Esophagus muscularis mucosa (tissue), 4 donors: ENCODE measurements around the gene ZSWIM7. TPM values are rescaled to one million over a fixed set of nuclear protein-coding genes. Genes with fewer than 3 reads are reported as not detected.
"Not testable (repeated sequence)": the region's sequence is repeated elsewhere in the genome, so short reads cannot be mapped to it uniquely, and the experiment has no call there.

Experiments used
- DNase-seq: peaks from one replicate; pipeline ENCODE4 v3.0.0-alpha.2; 2017; ENCODE audit errors: extremely low spot score
- H3K27ac ChIP-seq, 4 donors: fragments of 200-600 bp; sonication (generic); replicated peaks in 1 of 4; 1 replicate in 3 of 4; 2 replicates in 1 of 4; pipeline ENCODE4 v1.5.1; 2016 to 2019; ENCODE audit warnings: mild to moderate bottlenecking in 1 of 4
- H3K27me3 ChIP-seq, 4 donors: fragments of 200-600 bp; sonication (generic); one replicate each; pipeline versions ENCODE4 v1.5.1 to v1.6.0; 2016 to 2019
- H3K36me3 ChIP-seq, 4 donors: fragments of 200-600 bp; sonication (generic); one replicate each; pipeline ENCODE4 v1.5.1; 2016 to 2019
- H3K4me1 ChIP-seq, 4 donors: fragments of 200-600 bp; sonication (generic); one replicate each; pipeline ENCODE4 v1.5.1; 2016 to 2019
- H3K4me3 ChIP-seq, 4 donors: fragments of 200-600 bp; sonication (generic); 1 replicate in 2 of 4; 2 replicates in 2 of 4; pipeline ENCODE4 v1.5.1; 2016 to 2019; ENCODE audit warnings: mild to moderate bottlenecking in 4 of 4, moderate library complexity in 1 of 4
- H3K9me3 ChIP-seq, 4 donors: fragments of 200-600 bp; sonication (generic); 1 replicate in 3 of 4; 2 replicates in 1 of 4; pipeline ENCODE4 v1.5.1; 2016 to 2019
- EP300 ChIP-seq: sonication (generic); formaldehyde crosslinking; IDR thresholded peaks from one replicate; pipeline ENCODE4 v1.6.1; 2017; ENCODE audit warnings: antibody characterized with exemption
- POLR2A ChIP-seq: fragments of 450-650 bp; IDR thresholded peaks from one replicate; pipeline ENCODE4 v1.6.1; 2017; ENCODE audit warnings: antibody characterized with exemption, moderate library complexity, mild to moderate bottlenecking, low read depth
- POLR2AphosphoS5 ChIP-seq, 2 donors: sonication (generic); formaldehyde crosslinking; IDR thresholded peaks; one replicate each; pipeline ENCODE4 v1.6.1; 2017; ENCODE audit warnings: antibody characterized with exemption in 2 of 2
- WGBS: methylation state at CpG from one replicate; pipeline ENCODE4 v1.1.5; 2018; 5-methylcytosine and 5-hydroxymethylcytosine counted together
- intact Hi-C: fragments of 100-400 bp; cut with DNase I; formaldehyde crosslinking; loops from one replicate; pipeline ENCODE4 v1.15.1; 2023
- total RNA-seq, 4 donors: library from RNA; depleted of rRNA; stranded (reverse); fragments of >200 nt; gene quantifications; one replicate each; pipeline versions ENCODE4 v1.1.0 to v1.2.1, GENCODE V29; 2016
- TF ChIP-seq, protein P1 (sequence below), 3 experiments: fragments of 200-600 bp in 2 of 3; fragments of 450-650 bp in 1 of 3; sonication (generic) in 2 of 3; IDR thresholded peaks; one replicate each; pipeline ENCODE4 v1.5.1; 2017 to 2019; ENCODE audit warnings: antibody characterized with exemption in 3 of 3, mild to moderate bottlenecking in 2 of 3, moderate library complexity in 1 of 3

The ZSWIM7 gene
- total RNA-seq, 4 donors from 2014 or later, result 16.2 to 22.7 (median 17.5) TPM

DNA sequence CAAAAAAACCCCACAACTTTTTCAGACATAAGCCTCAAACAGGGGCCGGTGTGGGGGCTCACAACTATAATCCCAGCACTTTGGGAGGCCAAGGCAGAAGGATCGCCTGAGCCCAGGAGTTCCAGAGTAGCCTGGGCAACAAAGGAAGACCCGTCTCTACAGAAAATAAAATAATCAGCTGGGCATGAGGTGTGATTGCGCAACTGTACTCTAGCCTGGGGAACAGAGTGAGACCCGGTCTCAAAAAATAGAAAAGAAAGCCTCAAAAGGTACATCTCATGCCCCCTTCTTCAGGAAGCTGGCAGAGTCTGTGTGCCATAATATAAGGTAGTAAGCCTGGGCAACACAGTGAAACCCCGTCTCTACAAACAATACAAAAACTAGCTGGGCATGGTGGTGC is 3.2 kb downstream of the ZSWIM7 start:
- intact Hi-C loops, result loop anchor here (10.0 kb wide), 1 partner anchor 52 kb away; the partner anchor contains the start of gene ADORA2B
- Histone ChIP-seq H3K4me1 (peaks cover 8 to 30% (median 26%) of the 10 kb centered on the region in 4 donors), H3K27ac (no peak overlapping the region), H3K9me3 (no peaks in the 10 kb centered on the region), H3K27me3 (no peaks in the 10 kb centered on the region), H3K36me3 (peaks cover 0 to 42% (median 17%) of the 10 kb centered on the region in 4 donors), H3K4me3 (no peak overlapping the region)
- no peak for DNase-seq
- TF ChIP-seq POLR2A, result no peak
- TF ChIP-seq POLR2AphosphoS5 (IDR thresholded peaks at IDR 0.05), result no peak
- no peak for TF ChIP-seq EP300
- TF ChIP-seq, protein P1, sequence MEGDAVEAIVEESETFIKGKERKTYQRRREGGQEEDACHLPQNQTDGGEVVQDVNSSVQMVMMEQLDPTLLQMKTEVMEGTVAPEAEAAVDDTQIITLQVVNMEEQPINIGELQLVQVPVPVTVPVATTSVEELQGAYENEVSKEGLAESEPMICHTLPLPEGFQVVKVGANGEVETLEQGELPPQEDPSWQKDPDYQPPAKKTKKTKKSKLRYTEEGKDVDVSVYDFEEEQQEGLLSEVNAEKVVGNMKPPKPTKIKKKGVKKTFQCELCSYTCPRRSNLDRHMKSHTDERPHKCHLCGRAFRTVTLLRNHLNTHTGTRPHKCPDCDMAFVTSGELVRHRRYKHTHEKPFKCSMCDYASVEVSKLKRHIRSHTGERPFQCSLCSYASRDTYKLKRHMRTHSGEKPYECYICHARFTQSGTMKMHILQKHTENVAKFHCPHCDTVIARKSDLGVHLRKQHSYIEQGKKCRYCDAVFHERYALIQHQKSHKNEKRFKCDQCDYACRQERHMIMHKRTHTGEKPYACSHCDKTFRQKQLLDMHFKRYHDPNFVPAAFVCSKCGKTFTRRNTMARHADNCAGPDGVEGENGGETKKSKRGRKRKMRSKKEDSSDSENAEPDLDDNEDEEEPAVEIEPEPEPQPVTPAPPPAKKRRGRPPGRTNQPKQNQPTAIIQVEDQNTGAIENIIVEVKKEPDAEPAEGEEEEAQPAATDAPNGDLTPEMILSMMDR (IDR thresholded peaks at IDR 0.05), result no peak
- WGBS, result 81% methylated on average over 6 of the region's 6 CpGs

DNA sequence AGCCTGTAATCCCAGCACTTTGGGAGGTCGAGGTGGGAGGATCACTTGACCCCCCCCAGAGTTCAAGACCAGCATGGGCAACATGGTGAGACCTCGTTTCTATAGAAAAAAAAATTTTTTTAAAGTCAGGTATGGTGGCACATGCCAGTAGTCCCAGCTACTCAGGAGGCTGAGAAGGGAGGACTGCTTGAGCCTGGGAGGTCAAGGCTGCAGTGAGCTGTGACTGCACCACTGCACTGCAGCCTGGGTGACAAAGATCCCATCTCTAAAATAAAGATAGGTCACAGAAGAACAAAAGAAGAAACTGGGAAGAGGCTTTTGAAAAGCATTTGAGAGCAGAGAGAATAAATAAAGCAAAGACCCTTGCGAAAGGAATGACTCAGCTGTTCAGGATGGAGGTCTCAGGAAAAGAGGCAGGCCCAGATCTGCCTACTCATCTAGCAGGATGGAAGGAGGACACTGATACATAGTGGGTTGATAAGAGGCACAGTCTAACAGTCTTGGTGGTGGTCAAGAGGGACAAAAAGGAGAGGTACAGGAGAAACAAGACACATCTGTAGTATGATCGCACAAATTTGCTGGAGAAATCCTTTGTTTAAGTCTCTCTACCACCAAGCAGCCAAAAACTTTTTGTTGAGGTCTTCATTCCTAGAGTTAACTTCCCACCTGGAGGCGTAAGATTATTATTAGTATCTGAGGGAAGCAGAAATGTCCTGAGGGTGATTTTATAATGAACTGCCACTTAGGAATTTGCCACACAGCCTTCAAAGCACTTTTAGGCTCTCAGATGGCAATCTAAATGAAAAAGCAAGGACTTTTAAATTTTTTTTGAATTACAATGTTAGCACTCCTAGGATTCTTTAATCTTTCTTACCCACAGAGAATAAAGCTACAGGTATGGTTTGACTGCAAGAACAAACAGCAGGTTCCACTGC is 17.6 kb downstream of the ZSWIM7 start:
- no peak for TF ChIP-seq POLR2AphosphoS5 (IDR thresholded peaks at IDR 0.05)
- no peak for TF ChIP-seq EP300
- TF ChIP-seq, protein P1 (IDR thresholded peaks at IDR 0.05), result no peak
- no peak for TF ChIP-seq POLR2A
- DNase-seq, result no peak
- H3K36me3 ChIP-seq, result peaks cover 34 to 90% (median 80%) of the 10 kb centered on the region in 4 donors
- no peaks in the 10 kb centered on the region for H3K9me3 ChIP-seq
- intact Hi-C loops, result no loop called here
- no peak overlapping the region for H3K4me3 ChIP-seq
- H3K27ac ChIP-seq, result no peak overlapping the region
- no peaks in the 10 kb centered on the region for H3K27me3 ChIP-seq
- 88% methylated on average over 5 of the region's 5 CpGs for WGBS
- H3K4me1 ChIP-seq, result no peaks in the 10 kb centered on the region

DNA sequence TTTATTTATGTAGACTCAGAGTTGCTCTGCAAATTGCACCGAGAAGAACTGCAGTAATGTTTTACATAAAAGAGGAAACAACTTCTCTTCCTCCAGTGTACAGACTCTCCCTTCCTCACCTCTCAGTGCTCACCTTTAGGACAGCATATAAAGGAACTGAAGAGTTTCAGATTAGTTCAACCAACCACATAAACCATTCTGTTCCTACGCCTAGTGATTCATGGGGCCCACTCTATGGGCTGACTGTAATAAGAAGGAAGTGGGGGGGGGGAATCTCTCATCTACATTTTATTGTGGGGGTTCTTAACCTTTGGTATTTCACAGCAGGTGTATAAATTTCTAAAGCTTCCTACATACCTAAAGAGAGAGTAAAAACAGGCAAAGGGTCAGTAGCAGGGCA is 18.3 kb downstream of the ZSWIM7 start:
- WGBS, result 44% methylated on average over 2 of the region's 2 CpGs
- H3K4me3 ChIP-seq, result no peak overlapping the region
- no peak for DNase-seq
- peaks cover 33 to 90% (median 81%) of the 10 kb centered on the region in 4 donors for H3K36me3 ChIP-seq
- H3K27me3 ChIP-seq, result no peaks in the 10 kb centered on the region
- intact Hi-C loops, result no loop called here
- H3K4me1 ChIP-seq, result no peaks in the 10 kb centered on the region
- H3K27ac ChIP-seq, result no peak overlapping the region
- TF ChIP-seq POLR2AphosphoS5 (IDR thresholded peaks at IDR 0.05) (no peak), EP300 (no peak), POLR2A (no peak)
- TF ChIP-seq, protein P1 (IDR thresholded peaks at IDR 0.05), result no peak
- no peaks in the 10 kb centered on the region for H3K9me3 ChIP-seq

DNA sequence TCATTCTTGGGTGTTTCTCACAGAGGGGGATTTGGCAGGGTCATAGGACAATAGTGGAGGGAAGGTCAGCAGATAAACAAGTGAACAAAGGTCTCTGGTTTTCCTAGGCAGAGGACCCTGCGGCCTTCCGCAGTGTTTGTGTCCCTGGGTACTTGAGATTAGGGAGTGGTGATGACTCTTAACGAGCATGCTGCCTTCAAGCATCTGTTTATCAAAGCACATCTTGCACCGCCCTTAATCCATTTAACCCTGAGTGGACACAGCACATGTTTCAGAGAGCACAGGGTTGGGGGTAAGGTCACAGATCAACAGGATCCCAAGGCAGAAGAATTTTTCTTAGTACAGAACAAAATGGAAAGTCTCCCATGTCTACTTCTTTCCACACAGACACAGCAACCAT is 20.5 kb downstream of the ZSWIM7 start:
- no CpG with 5 or more reads among the region's 4 CpGs for WGBS
- intact Hi-C loops, H3K27me3 ChIP-seq, H3K4me3 ChIP-seq, H3K4me1 ChIP-seq, H3K9me3 ChIP-seq, DNase-seq, H3K27ac ChIP-seq: not testable (repeated sequence)
- H3K36me3 ChIP-seq, result peaks cover 24 to 82% (median 66%) of the 10 kb centered on the region in 4 donors

DNA sequence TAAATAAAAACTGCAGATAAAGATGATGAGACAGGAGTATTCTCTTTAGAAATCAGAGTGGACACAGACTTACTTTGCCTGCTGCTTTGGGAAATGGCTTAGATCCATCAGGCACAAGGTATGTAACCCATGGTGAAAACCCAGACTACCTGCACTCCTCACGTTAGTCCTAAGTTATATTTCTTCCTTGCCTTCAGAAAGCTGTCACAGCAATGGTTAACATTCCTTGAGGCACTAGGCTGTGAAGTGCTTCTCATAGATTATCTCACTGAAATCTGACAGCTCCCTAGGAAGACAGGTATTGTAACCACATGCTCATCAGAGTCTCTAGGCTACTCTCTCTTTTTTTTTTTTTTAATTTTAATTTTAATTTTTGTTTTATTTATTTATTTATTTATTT is 20.9 kb downstream of the ZSWIM7 start:
- 77% methylated on average over 1 of the region's 1 CpG for WGBS
- TF ChIP-seq, protein P1 (IDR thresholded peaks at IDR 0.05), result no peak
- TF ChIP-seq EP300 (no peak), POLR2AphosphoS5 (IDR thresholded peaks at IDR 0.05) (no peak), POLR2A (no peak)
- Histone ChIP-seq H3K4me3 (no peak overlapping the region), H3K27me3 (no peaks in the 10 kb centered on the region), H3K4me1 (no peaks in the 10 kb centered on the region), H3K36me3 (peaks cover 24 to 78% (median 62%) of the 10 kb centered on the region in 4 donors), H3K27ac (no peak overlapping the region), H3K9me3 (no peaks in the 10 kb centered on the region)
- intact Hi-C loops, result no loop called here
- no peak for DNase-seq
